Hepatic stellate cell (primary cell): Measurements from ENCODE around the gene HDHD2.
A peak's percentile ranks its signal among the peaks of the same experiment; 100 is the strongest.
"Not testable (repeated sequence)": the region's sequence is repeated elsewhere in the genome, so short reads cannot be mapped to it uniquely, and the experiment has no call there.

Experiments
- DNase-seq: peaks from one replicate; pipeline ENCODE4 v3.0.0; 2011; ENCODE audit warnings: low spot score

The HDHD2 gene, protein sequence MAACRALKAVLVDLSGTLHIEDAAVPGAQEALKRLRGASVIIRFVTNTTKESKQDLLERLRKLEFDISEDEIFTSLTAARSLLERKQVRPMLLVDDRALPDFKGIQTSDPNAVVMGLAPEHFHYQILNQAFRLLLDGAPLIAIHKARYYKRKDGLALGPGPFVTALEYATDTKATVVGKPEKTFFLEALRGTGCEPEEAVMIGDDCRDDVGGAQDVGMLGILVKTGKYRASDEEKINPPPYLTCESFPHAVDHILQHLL

DNA sequence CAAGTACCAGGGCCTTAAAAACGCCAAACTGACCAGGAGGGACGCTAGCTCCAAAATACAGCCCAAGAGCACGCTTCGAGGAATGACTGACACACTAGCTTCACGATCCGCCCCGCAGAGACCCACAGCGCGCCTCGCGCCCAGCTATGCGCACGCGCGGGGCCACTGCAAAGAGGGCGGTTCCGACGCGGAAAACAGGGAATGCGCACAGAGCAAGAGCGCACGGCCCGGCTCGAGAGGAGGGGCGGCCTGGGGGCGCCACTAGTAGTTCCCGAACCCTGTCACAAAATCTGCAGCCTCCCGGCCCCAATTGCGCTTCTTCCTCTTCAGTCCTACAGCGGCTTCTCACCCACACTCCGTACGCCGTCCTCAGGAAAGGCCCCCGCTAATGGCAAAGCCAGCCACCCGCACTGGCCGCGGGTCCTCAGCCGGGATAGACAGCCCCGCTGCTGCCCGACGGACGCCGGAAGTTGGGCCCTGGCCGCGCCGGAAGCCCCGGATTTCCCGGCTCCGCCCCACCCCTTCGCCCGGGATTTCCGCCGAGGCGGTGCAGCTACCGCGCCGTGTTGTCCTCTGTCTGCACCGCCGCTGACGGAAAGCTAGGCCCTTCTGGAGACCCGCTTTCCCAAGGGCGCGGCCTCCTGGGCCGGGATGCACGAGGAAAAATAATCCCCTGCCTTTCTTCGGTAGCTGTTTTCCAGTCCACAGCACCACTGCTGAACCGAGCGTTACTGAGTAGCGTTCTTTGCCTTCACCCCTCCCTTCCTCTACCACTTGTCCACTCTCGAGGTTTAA lies at the start of gene HDHD2:
HDHD2 (minus strand) TSS at position 472 of the 795 bp plus-strand sequence. CDS start 14,061 bp downstream, outside the sequence.
- DNase-seq: peak; percentile 84

DNA sequence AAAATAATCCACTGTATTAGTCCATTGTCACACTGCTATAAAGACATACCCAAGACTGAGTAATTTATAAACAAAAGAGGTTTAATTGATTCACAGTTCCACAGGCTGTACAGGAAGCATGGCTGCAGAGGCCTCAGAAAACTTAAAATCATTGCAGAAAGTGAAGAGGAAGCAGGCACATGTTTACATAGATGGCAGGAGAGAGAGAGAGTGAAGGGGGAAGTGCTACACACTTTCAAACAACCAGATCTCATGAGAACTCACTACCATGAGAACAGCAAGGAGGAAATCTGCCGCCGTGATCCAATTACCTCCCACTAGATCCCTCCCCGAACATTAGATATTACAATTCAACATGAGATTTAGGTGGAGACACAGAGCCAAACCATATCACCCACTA lies 45.7 kb upstream of the HDHD2 start:
- DNase-seq: not testable (repeated sequence)

DNA sequence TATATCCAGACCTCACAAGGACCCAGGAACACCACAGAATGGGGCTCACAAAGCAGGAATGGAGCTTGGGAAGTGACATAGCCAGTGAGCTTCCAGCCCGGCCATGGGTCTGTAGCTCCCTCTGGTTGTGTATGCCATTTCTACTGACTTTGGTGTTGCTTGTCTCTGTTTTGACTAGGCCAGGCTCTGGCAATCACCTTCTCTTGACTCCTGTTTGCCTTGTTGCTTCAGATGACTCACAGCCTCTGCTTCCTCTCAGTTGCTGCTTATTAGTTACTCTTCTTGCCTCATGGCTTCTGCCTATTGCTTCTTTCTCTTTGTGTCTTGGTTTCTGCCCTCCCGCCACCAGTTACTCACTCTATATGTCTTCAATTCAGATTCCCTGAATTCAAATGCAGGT lies 41.7 kb upstream of the HDHD2 start:
- no peak for DNase-seq

DNA sequence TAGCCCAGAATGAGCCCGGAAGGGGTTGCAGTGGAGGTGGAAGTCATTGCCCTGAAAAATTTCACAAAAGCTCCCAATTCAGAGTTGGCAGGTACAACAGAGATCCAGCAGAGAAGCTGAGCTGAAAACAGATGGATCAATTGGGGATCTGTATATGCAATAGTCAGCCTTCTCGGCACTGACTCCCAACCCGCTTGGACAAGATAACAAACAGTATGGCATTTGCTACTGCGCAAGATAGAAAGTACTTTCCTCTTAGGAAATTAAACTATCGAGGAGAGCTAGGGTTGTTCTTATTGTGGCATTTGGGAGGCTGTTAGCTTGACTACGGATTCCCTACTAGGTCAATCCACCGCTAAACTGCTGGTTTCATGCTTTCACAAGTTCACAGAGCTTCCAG lies 37.4 kb upstream of the HDHD2 start:
- no peak for DNase-seq

DNA sequence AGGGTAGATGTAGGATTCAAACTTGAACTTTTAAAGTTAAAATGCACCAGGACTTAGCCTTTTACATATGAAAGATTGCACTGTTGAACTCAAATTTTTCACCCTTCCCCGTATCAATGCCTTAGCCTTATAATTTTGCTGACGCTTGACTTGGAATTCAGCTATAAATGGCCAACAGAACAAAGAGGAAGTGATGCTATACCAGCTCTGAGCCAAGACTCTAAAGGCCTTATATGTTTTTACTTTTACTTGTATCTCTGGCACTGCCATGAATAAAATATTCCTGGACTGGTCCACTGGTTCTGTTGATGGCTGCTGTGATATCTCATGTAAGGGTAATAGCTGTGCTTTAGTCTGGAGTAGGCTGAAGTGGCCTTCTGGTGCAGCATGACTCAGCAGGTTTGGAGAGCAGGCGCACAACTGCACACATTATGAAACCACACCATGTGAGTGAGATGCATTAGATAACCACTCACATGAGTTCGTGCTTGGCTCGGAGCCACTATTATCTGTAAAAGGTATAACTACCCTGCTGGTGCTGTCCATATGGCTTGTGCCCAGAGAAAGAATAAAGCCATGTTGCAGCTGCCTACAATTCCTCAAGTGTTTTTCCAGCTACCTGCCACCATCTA lies 34.2 kb upstream of the HDHD2 start:
- DNase-seq: no peak

DNA sequence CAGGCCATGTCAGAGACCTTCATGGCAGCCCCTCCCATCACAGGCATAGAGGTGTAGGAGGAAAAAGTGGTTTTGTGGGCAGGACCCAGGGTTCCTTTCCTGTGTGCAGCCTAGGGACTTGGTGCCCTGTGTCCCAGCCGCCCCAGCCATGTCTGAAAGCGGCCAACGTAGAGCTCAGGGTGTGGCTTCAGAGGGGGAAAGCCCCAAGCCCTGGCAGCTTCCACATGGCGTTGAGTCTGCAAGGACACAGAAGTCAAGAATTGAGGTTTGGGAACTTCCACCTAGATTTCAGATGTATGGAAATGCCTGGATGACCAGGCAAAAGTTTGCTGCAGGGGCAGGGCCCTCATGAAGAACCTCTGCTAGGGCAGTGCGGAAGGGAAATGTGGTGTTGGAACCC lies 31.9 kb upstream of the HDHD2 start:
- DNase-seq: not testable (repeated sequence)

DNA sequence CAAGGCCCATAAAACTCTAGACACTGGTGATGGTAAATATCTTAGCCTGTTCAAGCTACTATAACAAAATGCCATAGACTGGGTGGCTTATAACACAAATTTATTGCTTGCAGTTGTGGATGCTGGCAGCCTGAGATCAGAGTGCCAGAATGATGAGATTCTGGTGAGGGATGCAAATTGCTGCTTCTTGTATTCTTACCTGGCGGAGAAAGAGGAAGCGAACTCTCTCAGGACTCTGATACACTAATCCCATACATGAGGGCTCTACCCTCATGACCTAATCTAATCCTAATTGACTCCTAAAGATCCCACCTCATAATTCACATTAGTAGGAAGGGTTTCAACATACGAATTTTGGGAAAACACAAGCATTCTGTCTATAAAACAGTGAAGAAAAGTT lies 30.5 kb upstream of the HDHD2 start:
- DNase-seq: no peak

DNA sequence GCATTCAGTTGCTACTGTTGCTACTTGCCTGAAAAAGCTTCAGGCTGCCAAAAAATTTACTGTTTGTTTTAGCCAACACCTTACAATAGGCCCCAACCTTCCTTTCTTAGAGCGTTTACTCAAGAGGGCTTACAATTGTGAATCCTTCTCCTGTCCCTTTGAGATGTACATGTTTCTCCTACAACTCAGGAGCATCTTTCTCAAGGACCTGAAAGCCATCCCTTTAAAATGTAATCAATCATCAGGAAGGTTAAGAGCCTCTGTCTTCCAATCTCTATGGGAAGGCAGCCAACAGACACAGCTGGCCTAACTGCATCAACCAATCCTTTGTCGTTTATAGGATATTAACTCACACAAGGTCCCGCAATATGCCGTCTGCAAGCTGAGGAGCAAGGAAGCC lies 29.2 kb upstream of the HDHD2 start:
- no peak for DNase-seq

DNA sequence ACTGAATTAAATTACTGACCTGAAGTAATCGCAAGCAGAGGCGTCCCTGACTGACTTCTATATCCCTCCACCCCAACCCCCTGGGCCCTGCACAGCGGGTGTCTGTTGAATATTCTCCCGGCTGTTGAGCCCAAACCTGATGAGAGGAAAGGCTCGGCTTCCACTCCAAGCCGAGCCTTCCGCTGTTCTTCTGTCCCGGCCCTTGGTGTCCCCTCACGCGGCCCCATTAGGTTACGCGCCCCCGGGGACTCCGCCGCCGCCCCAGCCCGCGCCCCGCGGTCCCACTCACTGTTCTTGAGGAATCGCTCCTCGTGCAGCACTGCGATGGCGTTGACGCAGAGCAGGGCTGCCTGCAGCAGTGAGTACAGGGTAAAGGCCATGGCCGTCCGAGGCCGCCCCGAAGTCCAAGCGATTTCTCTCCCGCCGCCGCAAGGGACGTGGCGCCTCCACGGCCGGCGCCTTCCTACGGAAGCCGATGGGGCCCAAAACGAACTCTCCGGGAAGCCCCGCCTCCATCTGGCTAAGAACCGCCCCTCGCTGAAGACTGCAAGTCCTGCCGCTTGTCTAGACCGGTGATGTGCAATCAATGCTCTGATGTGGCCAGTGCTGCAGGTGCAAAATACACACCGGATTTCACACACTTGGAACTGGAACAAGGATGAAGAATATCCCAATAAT lies 25.7 kb upstream of the HDHD2 start, which contains the start of gene IER3IP1:
IER3IP1 (minus strand) TSS at position 467 of the 678 bp plus-strand sequence; CDS start at position 380, 87 bp downstream.
- DNase-seq: peak; percentile 83

DNA sequence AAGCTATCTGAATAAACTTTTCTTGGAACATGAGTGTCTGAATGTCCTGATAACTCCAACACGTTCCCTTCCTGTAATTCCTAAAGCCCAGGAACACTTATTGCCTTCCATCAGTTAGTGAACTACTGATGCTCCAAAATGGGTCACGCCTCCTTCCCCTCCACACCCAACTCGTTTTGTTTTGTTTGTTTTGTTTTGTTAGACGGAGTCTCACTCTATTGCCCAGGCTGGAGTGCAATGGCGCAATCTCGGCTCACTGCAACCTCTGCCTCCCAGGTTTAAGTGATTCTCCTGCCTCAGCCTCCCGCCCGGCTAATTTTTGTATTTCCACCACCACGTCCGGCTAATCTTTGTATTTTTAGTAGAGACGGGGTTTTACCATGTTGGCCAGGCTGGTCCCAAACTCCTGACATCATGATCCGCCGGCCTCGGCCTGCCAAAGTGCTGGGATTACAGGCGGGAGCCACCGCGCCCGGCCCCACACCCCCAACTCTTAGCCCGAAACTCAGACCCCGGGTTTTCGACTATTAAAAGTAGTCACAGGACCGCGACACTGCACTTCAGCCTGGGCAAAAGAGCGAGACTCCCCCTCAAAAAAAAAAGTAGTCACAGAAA lies 25.1 kb upstream of the HDHD2 start:
- no peak for DNase-seq

DNA sequence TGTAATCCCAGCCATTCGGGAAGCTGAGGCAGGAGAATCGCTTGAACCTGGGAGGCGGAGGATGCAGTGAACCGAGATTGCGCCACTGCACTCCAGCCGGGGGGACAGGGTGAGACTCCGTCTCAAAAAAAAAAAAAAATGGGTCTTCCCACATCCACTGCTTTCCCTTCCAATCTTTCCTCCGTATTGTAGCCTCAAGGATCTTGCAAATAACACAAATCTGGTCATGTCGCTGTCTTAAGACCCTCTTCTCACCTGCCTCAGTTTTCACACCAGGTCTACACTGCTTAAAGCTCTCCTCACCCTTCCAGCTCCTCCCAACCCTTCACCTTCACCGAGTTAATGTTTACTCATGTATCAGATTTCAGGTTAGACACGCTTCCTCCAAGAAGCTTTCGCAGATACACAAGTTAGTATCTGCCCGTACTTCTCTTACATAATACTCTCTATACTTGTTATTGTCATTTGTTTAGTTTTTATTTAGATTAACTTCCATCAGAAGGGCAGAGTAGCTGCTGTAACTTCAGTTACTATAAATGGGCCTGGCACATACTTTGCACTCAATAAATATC lies 24.3 kb upstream of the HDHD2 start:
- no peak for DNase-seq

DNA sequence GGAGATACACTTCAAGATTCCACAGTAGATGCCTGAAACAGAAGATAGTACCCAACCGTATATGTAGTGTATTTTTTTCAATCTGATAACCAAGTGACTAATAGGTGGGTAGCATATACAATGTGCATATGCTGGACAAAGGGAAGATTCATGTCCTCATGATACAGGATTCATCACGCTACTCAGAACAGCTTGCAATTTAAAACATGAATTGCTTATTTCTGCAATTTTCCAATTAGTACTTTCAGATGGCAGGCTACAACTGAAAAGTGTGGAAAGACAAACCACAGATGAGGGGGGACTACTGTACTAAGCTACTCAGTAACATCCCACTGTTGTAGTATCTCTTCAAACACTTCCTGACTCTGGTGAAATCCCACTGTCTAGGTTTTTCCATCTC lies 22.2 kb upstream of the HDHD2 start:
- DNase-seq: no peak

DNA sequence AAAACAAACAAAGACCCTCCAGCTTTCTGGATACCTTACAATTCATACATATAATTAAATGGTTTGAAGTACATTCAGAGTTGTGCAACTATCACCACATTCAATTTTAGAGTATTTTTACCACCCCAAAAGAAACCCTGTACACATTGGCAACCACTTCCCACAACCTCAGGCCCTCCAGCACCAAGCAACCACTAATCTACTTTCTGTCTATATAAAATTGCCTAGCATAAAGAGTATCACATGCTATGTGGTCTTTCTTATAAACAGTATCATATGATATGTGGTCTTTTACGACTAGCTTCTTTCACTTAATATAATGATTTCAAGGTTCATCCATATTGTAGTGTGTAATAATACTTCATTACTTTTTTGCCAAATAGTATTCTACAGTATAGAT lies 18.6 kb upstream of the HDHD2 start:
- no peak for DNase-seq

DNA sequence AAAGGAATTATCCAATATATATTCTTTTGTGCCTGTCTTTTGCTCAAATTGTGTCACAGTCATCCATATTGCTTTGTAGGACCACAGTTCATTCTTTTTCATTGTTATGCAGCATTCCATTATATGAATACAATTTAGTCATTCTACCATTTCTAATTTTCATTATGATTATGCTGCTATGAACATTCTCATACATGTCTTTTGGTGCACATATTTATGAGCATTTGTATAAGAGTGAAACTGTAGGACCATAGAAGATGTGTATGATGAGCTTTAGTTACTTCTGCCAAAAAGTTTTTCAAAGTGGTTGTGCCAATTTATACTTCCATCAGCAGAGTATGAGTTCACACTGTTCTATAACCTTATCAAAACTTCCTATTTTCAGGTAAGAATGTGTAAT lies 18.2 kb upstream of the HDHD2 start:
- no peak for DNase-seq

DNA sequence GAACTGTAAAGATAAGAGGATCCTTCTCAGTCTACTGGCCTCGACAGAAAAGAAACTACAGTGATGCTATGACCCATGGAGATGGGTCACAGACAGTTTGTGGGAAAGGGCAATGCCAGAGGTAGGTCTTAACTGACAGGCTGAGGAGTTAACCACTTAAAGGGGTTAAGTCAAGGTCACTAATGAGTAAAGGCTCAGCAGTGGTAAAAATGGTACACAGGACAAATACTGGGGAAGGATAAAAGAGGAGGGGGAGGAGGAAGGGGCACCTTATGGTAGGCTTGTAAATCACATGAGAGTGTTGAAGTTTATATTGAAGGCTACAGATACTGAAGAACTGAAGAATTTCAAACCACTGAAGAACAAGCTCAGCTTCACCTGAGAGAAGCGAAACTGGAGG lies 16.0 kb upstream of the HDHD2 start:
- DNase-seq: no peak

DNA sequence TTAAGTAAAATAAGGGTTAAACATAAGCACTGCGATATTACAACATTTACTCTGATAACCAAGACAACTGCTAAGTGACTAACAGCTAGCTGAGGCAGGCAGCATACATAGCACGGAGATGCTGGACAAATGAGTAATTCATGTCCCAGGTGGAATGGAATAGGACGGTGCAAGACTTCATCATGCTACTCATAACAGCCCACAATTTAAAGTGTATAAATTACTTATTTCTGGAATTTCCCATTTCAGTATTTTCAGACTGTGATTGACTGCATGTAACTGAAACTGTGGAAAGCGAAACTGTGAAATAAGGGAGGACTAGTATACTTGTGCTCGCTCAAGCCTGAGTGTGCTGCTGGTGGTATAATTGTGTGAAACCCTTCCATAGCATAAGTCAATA lies 12.9 kb upstream of the HDHD2 start:
- DNase-seq: peak; percentile 60

DNA sequence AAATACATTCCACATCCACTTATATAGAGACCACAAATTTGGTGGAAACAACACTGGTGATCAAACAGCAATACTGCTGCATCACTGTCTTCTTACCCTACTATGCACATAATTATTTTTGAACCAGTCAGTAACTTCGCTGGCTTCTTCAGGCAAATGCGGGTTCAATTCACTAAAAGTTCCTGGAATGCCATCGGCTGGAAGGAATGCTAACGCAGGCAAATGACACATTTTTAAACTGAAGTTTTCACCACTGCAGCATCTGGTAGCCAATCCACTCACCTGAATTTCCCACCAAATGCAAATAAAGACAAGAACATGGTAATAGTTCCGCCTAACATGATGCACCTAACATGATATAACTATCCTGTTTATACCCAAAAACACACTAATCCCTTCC lies 10.0 kb upstream of the HDHD2 start:
- DNase-seq: no peak

DNA sequence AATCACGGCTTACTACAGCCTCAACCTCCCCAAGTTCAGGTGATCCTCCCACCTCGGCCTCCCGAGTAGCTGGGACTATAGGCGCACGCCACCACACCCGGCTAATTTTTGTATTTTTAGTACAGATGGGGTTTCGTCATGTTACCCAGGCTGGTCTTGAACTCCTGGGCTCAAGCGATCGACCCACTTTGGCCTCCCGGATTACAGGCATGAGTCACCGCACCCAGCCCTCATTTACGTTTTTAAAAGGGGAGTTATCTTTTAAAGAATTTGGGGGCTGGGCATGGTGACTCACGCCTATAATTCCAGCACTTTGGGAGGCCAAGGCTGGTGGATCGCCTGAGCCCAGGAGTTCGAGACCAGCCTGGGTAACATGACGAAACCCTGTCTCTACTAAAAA lies 8.1 kb upstream of the HDHD2 start:
- DNase-seq: not testable (repeated sequence)

DNA sequence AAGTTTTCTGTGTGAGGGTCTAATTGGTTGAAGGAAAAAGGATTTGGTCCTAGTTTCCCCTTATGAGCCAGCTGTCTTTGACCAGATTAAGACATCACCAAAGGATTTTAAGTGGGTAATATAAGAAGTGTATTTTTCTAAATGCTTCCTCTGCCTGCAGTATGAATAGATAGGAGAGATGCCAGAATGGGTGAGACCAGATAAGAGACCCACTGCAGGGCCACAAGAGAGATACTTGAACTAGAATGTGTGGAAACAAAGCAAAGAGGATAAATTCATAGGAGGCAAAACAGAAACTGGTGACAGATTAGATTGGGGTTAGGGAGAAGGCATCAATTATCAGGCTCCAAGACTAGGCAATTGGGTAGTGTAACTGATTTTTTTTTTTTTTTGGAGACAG lies 1.1 kb upstream of the HDHD2 start:
- no peak for DNase-seq

DNA sequence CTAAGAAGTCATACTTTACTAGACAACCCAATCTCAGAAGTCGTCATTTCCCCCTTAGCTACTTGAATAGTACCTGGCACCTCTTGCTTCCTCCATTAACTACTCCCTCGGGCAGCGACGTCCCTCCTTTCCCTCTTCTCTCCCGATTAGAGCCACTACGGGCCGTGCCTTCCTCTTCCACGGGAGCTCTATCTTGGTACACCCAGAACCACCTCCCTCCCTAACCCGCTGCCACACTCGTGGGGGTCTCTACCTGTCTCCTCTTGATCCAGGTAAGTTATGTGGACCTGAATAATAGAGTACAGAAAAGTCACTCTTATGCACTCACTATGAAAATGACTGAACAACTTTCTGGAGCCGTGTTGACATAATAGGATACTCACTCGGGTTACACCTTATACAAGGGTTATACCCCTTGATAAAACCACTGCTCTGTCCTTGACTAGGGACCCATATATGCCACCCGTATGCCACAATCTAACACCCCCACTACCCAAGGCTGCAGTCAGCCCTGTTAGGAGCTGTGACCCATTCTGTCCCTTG lies 595 bp upstream of the HDHD2 start:
- DNase-seq: peak; percentile 5

DNA sequence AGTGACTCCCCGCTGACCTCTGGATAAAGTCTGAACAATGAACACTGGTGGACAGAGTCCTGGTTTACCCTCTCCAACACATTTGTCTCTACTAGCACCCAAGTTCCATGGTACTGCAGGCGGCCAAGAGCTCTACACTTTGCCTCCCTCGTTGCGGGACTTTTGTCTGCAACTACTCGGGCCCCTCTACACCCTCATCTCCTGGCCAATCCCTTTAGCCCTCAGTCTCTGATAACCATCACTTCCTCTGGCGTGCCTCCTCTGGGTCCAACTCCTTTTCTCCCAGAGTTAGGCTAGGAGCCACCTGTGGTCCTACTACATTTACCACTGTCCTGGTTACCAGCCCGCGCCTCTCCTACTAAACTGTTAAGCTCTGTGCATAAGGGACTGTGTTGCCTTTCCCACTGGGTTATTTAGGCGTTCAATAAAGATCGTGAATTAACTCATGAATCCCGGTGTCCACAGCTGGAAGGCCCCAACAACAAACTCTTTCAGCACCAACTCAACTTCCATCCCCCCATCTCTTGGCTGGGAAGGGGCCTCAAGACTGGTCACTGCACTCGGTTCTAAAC lies 757 bp downstream of the HDHD2 start:
- peak; percentile 6 for DNase-seq
